DND-41 (cell line): ENCODE results near the gene TOX3.

Experiments used
- ATAC-seq: fragments of 200-7000 bp; cut with Tn5 transposase; 3 replicates; pipeline ENCODE4 v1.9.1; 2021; ENCODE audit warnings: low read depth; ENCODE audit not compliant: insufficient read depth
- DNase-seq: peaks from one replicate; pipeline ENCODE4 v3.0.0-alpha.2; 2020
- H2AFZ ChIP-seq: 2 replicates; pipeline ENCODE4 v1.6.0; 2012; ENCODE audit warnings: low read depth, low read length
- H3K27ac ChIP-seq: 2 replicates; pipeline ENCODE4 v1.5.1; 2012; ENCODE audit warnings: low read length, inconsistent platforms
- H3K27me3 ChIP-seq: fragments of 200-600 bp; sonication (generic); 2 replicates; pipeline ENCODE4 v1.6.0; 2012; ENCODE audit warnings: low read length, mild to moderate bottlenecking, inconsistent platforms; ENCODE audit not compliant: insufficient read depth, poor library complexity
- H3K36me3 ChIP-seq: 2 replicates; pipeline ENCODE4 v1.5.1; 2012; ENCODE audit warnings: low read length, inconsistent platforms; ENCODE audit not compliant: insufficient read depth
- H3K4me1 ChIP-seq: 2 replicates; pipeline ENCODE4 v1.5.1; 2012; ENCODE audit warnings: mild to moderate bottlenecking, low read length; ENCODE audit not compliant: insufficient read depth
- H3K4me2 ChIP-seq: 2 replicates; pipeline ENCODE4 v1.6.0; 2012; ENCODE audit warnings: mild to moderate bottlenecking, moderate library complexity, low read length, inconsistent platforms; ENCODE audit not compliant: insufficient read depth
- H3K4me3 ChIP-seq, 2 experiments: fragments of 200-600 bp in 1 of 2; shearing (Covaris generic) in 1 of 2; 2 replicates each; pipeline ENCODE4 v1.5.1; 2012 to 2016; ENCODE audit warnings: inconsistent platforms in 2 of 2, low read length in 2 of 2, mild to moderate bottlenecking in 2 of 2, low read depth in 1 of 2, moderate library complexity in 1 of 2
- H3K79me2 ChIP-seq: 2 replicates; pipeline ENCODE4 v1.6.0; 2012; ENCODE audit warnings: low read length, inconsistent platforms; ENCODE audit not compliant: insufficient read depth
- H3K9ac ChIP-seq: 2 replicates; pipeline ENCODE4 v1.6.0; 2012; ENCODE audit warnings: low read depth, mild to moderate bottlenecking, inconsistent platforms, low read length, moderate library complexity
- H3K9me3 ChIP-seq: 2 replicates; pipeline ENCODE4 v1.5.1; 2012; ENCODE audit warnings: low read length, moderate library complexity, mild to moderate bottlenecking, inconsistent platforms; ENCODE audit not compliant: insufficient read depth, severe bottlenecking
- H4K20me1 ChIP-seq: 2 replicates; pipeline ENCODE4 v1.6.0; 2012; ENCODE audit warnings: low read length; ENCODE audit not compliant: insufficient read depth
- EZH2 ChIP-seq: IDR thresholded peaks from 3 replicates; pipeline ENCODE4 v1.6.1; 2012; ENCODE audit warnings: borderline replicate concordance, low read depth, mild to moderate bottlenecking, moderate library complexity, low read length, inconsistent platforms; ENCODE audit not compliant: severe bottlenecking
- TF ChIP-seq, protein P1 (sequence below): IDR thresholded peaks from 2 replicates; pipeline ENCODE4 v1.5.1; 2012; ENCODE audit warnings: borderline replicate concordance, low read length, moderate library complexity, mild to moderate bottlenecking; ENCODE audit not compliant: poor library complexity, severe bottlenecking; ENCODE audit errors: extremely low read depth

Gene TOX3

DNA sequence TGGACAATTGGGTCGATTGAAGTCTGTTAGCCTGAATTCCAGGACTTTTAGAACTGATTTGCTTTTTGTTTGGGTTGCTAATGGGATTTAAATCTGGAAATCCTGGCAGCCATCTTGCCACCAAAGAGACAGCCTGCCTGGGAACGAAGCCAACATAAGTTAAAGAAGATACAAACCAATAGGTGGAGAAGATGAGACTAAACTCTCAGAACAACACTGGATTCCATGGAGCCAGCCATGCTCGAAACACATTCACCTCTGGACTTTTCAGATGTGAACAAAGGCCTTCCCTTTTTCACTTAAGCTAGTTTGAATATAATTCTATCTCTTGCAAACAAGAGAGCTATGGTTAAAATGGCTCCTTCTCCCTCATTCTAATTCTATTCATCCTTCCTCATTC is 135.9 kb downstream of the TOX3 start:
- no peaks in the 10 kb centered on the region for H3K4me1 ChIP-seq
- H3K79me2 ChIP-seq, result no peaks in the 10 kb centered on the region
- no peak overlapping the region for H3K4me3 ChIP-seq
- no peaks in the 10 kb centered on the region for H3K36me3 ChIP-seq
- no peak overlapping the region for H3K4me2 ChIP-seq
- no peak for DNase-seq
- H3K27ac ChIP-seq, result no peak overlapping the region
- no peak overlapping the region for H3K9ac ChIP-seq
- no peaks in the 10 kb centered on the region for H4K20me1 ChIP-seq
- H3K9me3 ChIP-seq, result no peaks in the 10 kb centered on the region
- TF ChIP-seq, protein P1, sequence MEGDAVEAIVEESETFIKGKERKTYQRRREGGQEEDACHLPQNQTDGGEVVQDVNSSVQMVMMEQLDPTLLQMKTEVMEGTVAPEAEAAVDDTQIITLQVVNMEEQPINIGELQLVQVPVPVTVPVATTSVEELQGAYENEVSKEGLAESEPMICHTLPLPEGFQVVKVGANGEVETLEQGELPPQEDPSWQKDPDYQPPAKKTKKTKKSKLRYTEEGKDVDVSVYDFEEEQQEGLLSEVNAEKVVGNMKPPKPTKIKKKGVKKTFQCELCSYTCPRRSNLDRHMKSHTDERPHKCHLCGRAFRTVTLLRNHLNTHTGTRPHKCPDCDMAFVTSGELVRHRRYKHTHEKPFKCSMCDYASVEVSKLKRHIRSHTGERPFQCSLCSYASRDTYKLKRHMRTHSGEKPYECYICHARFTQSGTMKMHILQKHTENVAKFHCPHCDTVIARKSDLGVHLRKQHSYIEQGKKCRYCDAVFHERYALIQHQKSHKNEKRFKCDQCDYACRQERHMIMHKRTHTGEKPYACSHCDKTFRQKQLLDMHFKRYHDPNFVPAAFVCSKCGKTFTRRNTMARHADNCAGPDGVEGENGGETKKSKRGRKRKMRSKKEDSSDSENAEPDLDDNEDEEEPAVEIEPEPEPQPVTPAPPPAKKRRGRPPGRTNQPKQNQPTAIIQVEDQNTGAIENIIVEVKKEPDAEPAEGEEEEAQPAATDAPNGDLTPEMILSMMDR, result no peak
- no peak for TF ChIP-seq EZH2
- no peak for ATAC-seq
- no peak overlapping the region for H2AFZ ChIP-seq
- no peaks in the 10 kb centered on the region for H3K27me3 ChIP-seq

DNA sequence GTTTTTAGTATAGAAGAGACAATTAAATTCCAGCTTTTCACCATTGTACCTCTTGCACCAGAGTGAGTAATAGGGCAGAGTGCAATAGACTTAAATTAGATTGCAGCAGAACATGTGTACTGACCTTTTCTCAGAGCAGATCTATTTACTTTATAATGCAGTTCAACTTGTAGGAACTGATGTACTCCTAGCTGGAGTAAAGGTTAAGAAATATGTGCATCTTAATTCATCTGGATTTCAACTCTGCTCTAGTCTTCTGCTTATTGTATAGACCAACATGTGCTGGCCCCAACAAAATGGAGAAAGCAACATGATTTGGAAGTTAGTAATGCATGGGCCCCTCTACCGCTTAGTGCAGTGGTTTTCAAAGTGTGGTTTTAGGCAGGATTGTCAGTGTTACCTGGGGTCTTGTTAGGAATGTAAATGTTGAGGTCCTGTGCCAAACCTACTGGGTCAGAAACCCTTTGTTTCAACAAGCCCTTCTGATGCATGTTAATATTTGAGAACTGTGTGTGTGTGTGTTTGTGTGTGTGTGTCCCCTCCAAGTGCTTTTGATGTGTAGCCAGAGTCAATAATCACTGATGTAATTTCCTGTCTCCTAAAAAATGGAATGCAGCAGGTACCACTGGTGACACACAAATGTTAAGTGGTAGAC is 138.6 kb downstream of the TOX3 start:
- TF ChIP-seq EZH2, result no peak
- Histone ChIP-seq H3K27ac (no peak overlapping the region), H3K4me3 (no peak overlapping the region), H3K79me2 (no peaks in the 10 kb centered on the region), H4K20me1 (no peaks in the 10 kb centered on the region), H3K27me3 (no peaks in the 10 kb centered on the region), H3K9ac (no peak overlapping the region), H3K4me1 (no peaks in the 10 kb centered on the region), H3K9me3 (no peaks in the 10 kb centered on the region), H2AFZ (no peak overlapping the region), H3K4me2 (no peak overlapping the region), H3K36me3 (no peaks in the 10 kb centered on the region)
- DNase-seq (no peak), ATAC-seq (no peak)

DNA sequence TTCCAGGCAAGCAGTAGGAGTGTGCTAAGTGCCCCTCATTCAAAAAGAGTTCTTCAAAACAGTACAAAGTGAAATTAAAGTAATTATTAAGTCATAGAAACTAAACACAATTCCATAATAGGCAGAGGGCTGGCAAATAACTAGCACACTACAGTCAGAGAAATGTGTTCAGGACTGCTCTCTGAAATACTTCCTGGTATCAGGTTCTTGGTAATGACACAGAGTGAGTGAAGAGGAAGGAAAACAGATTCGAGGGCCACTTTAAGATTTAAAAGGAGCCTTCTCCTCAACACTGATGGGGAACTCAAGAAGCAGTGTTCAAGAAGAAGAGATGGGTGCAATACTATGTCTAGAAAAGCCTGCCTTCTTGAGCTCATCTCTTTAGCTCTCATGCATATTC is 139.2 kb downstream of the TOX3 start:
- H3K4me3 ChIP-seq, result no peak overlapping the region
- DNase-seq (no peak), ATAC-seq (no peak)
- no peak overlapping the region for H2AFZ ChIP-seq
- no peak for TF ChIP-seq EZH2
- TF ChIP-seq, protein P1, result no peak
- H3K9ac ChIP-seq, result no peak overlapping the region
- H3K4me1 ChIP-seq, result no peaks in the 10 kb centered on the region
- no peak overlapping the region for H3K4me2 ChIP-seq
- no peaks in the 10 kb centered on the region for H3K36me3 ChIP-seq
- H3K27ac ChIP-seq, result no peak overlapping the region
- H3K27me3 ChIP-seq, result no peaks in the 10 kb centered on the region
- H3K9me3 ChIP-seq, result no peaks in the 10 kb centered on the region
- H4K20me1 ChIP-seq, result no peaks in the 10 kb centered on the region
- no peaks in the 10 kb centered on the region for H3K79me2 ChIP-seq

DNA sequence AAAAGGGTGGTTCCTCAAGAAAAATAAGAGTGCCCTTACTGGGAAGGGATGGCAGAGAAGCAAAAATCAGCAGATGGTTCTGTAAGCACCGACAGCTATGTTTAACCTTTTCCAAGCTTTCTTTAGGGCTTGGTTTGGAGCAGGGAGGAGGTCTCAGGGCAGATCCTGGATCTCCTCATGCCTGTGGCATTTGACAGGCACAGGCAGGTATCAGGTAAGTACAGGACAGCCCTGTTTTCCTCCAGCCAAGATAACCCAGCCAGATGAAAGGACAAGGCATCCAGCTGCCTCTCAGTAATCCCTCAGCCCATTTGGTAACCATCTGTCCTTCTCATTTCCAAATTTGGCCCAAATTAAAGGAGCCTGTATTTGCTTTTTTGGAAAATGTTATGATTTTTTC is 141.5 kb downstream of the TOX3 start:
- DNase-seq (no peak), ATAC-seq (no peak)
- TF ChIP-seq EZH2, result no peak
- TF ChIP-seq, protein P1, result no peak
- no peaks in the 10 kb centered on the region for H3K79me2 ChIP-seq
- no peaks in the 10 kb centered on the region for H3K9me3 ChIP-seq
- no peak overlapping the region for H2AFZ ChIP-seq
- peaks cover 3% of the 10 kb centered on the region for H3K27me3 ChIP-seq
- no peak overlapping the region for H3K27ac ChIP-seq
- H3K4me2 ChIP-seq, result no peak overlapping the region
- no peaks in the 10 kb centered on the region for H3K4me1 ChIP-seq
- no peak overlapping the region for H3K9ac ChIP-seq
- no peaks in the 10 kb centered on the region for H4K20me1 ChIP-seq
- H3K4me3 ChIP-seq, result no peak overlapping the region
- no peaks in the 10 kb centered on the region for H3K36me3 ChIP-seq
